ENCODE results near the gene GPC5. TPM values are rescaled to one million over a fixed set of nuclear protein-coding genes. Genes with fewer than 3 reads are reported as not detected.

GPC5 gene
- total RNA-seq, 1 experiment from 2014 or later: 0.26 TPM

GRCh38 chr13:92044351-92044750 is 645.9 kb downstream of the GPC5 start:
- CTCF ChIA-PET: no interaction called here
- BruUV-seq (replicated peaks): no TSS peak
- Histone ChIP-seq H3K36me3 (ENCODE audit: control insufficient read depth, insufficient read depth, low read length) (no peaks in the 10 kb centered on the region), H3K4me1 (ENCODE audit: control insufficient read depth, insufficient read depth, low read length) (no peaks in the 10 kb centered on the region), H3K4me3 (ENCODE audit: low read depth in 2 of 2, low read length in 2 of 2) (no peak overlapping the region), H3K9me3 (ENCODE audit: control insufficient read depth, insufficient read depth, low read depth, low read length) (no peaks in the 10 kb centered on the region), H3K27me3 (ENCODE audit: control insufficient read depth, insufficient read depth, low read length) (no peaks in the 10 kb centered on the region), H3K27ac (ENCODE audit: low read length) (no peak overlapping the region)
- POLR2A ChIA-PET: no interaction called here
- DNase-seq (ENCODE audit: low read depth, low spot score): no peak
- intact Hi-C loops (cut with micrococcal nuclease; ENCODE audit: unreplicated experiment) (no loop called here), in situ Hi-C loops (cut with HindIII; ENCODE audit: low pct_unique_long_range_greater_than_20kb, low sequenced_read_pairs) (no loop called here)
- TF ChIP-seq CTCF (IDR thresholded peaks at IDR 0.05) (no peak), REST (IDR thresholded peaks at IDR 0.05; ENCODE audit: insufficient read depth in 1 of 2, low read depth in 2 of 2, low read length in 1 of 2) (no peak), TCF7L2 (IDR thresholded peaks at IDR 0.05; ENCODE audit: low read depth, low read length) (no peak), SIN3A (IDR thresholded peaks at IDR 0.05; ENCODE audit: borderline replicate concordance, insufficient read depth, low read depth, low read length) (no peak), POLR2AphosphoS5 (IDR thresholded peaks at IDR 0.05; ENCODE audit: low read depth, low read length) (no peak)
- ATAC-seq: no peak

DNA sequence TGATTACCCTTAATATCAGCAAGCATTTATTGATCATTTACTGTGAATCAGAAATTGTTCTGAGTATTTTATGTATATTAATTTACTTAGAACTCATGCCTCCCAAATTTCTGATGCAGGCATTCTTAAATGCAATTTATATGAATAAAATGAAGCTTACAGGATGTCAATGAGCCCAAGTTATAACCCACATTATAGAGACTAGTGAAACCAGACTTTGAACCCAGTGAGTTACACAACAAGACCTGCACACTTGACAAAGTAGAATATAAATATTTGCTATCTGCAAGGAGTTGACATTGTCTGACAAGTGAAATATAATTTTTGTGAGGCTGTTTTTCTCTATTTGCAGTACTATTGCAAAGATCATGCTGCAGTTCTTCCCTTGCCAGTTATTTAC is 656.0 kb downstream of the GPC5 start:
- intact Hi-C loops (cut with micrococcal nuclease; ENCODE audit: unreplicated experiment): no loop called here
- Histone ChIP-seq H3K36me3 (ENCODE audit: control insufficient read depth, insufficient read depth, low read length) (no peaks in the 10 kb centered on the region), H3K4me1 (ENCODE audit: control insufficient read depth, insufficient read depth, low read length) (no peaks in the 10 kb centered on the region), H3K27ac (ENCODE audit: low read length) (no peak overlapping the region), H3K27me3 (ENCODE audit: control insufficient read depth, insufficient read depth, low read length) (no peaks in the 10 kb centered on the region), H3K9me3 (ENCODE audit: control insufficient read depth, insufficient read depth, low read depth, low read length) (no peaks in the 10 kb centered on the region), H3K4me3 (ENCODE audit: low read depth in 2 of 2, low read length in 2 of 2) (no peak overlapping the region)
- no TSS peak for BruUV-seq (replicated peaks)
- in situ Hi-C loops (cut with HindIII; ENCODE audit: low pct_unique_long_range_greater_than_20kb, low sequenced_read_pairs): no loop called here
- ATAC-seq (no peak), DNase-seq (ENCODE audit: low read depth, low spot score) (no peak)
- POLR2A ChIA-PET: no interaction called here
- CTCF ChIA-PET: no interaction called here
- TF ChIP-seq POLR2AphosphoS5 (IDR thresholded peaks at IDR 0.05; ENCODE audit: low read depth, low read length): no peak
- no peak for TF ChIP-seq REST (IDR thresholded peaks at IDR 0.05; ENCODE audit: insufficient read depth in 1 of 2, low read depth in 2 of 2, low read length in 1 of 2)
- TF ChIP-seq SIN3A (IDR thresholded peaks at IDR 0.05; ENCODE audit: borderline replicate concordance, insufficient read depth, low read depth, low read length): no peak
- no peak for TF ChIP-seq TCF7L2 (IDR thresholded peaks at IDR 0.05; ENCODE audit: low read depth, low read length)
- no peak for TF ChIP-seq CTCF (IDR thresholded peaks at IDR 0.05)
